ENCODE data around the gene CRYZL1. TPM values are rescaled to one million over a fixed set of nuclear protein-coding genes. Genes with fewer than 3 reads are reported as not detected.
"Not testable (repeated sequence)": the region's sequence is repeated elsewhere in the genome, so short reads cannot be mapped to it uniquely, and the experiment has no call there.

The CRYZL1 gene
- total RNA-seq, 6 experiments from 2014 or later = 28.0 to 32.8 (median 30.2) TPM

- no peak for TF ChIP-seq CTCF (IDR thresholded peaks at IDR 0.05)
- Mint-ChIP-seq H3K27me3 (ENCODE audit: insufficient read depth) (no peaks in the 10 kb centered on the region), H3K36me3 (ENCODE audit: low read depth) (peaks cover 18% of the 10 kb centered on the region), H3K4me3 (no peak overlapping the region), H3K9me3 (no peaks in the 10 kb centered on the region), H3K27ac (no peak overlapping the region), H3K4me1 (ENCODE audit: low read depth) (no peaks in the 10 kb centered on the region)
- DNase-seq = no peak
Observed at GRCh38 chr21:33622253-33622652, 19.3 kb downstream of the CRYZL1 start.

GRCh38 chr21:33619726-33620125 lies 21.8 kb downstream of the CRYZL1 start:
- no peak overlapping the region for H3K27ac Mint-ChIP-seq
- H3K4me1 Mint-ChIP-seq (ENCODE audit: low read depth) = no peaks in the 10 kb centered on the region
- no peak for TF ChIP-seq CTCF (IDR thresholded peaks at IDR 0.05)
- H3K27me3 Mint-ChIP-seq (ENCODE audit: insufficient read depth) = peaks cover 2% of the 10 kb centered on the region; the same call in 1 of the 2 replicates
- H3K9me3 Mint-ChIP-seq = no peaks in the 10 kb centered on the region
- no peak overlapping the region for H3K4me3 Mint-ChIP-seq
- no peak for DNase-seq
- H3K36me3 Mint-ChIP-seq (ENCODE audit: low read depth) = peaks cover 19% of the 10 kb centered on the region

- H3K4me1 Mint-ChIP-seq (ENCODE audit: low read depth) = no peaks in the 10 kb centered on the region
- peaks cover 19% of the 10 kb centered on the region for H3K36me3 Mint-ChIP-seq (ENCODE audit: low read depth)
- H3K4me3 Mint-ChIP-seq = no peak overlapping the region
- peaks cover 2% of the 10 kb centered on the region; the same call in 1 of the 2 replicates for H3K27me3 Mint-ChIP-seq (ENCODE audit: insufficient read depth)
- H3K27ac Mint-ChIP-seq = no peak overlapping the region
- DNase-seq = no peak
- TF ChIP-seq CTCF (IDR thresholded peaks at IDR 0.05) = no peak
- no peaks in the 10 kb centered on the region for H3K9me3 Mint-ChIP-seq
Observed at GRCh38 chr21:33618407-33618806, 23.1 kb downstream of the CRYZL1 start.

- not testable (repeated sequence) for H3K4me1 Mint-ChIP-seq (ENCODE audit: low read depth); H3K27ac Mint-ChIP-seq; H3K27me3 Mint-ChIP-seq (ENCODE audit: insufficient read depth); H3K9me3 Mint-ChIP-seq; DNase-seq; H3K4me3 Mint-ChIP-seq
- peaks cover 19% of the 10 kb centered on the region for H3K36me3 Mint-ChIP-seq (ENCODE audit: low read depth)
Observed at GRCh38 chr21:33617565-33617964, 24.0 kb downstream of the CRYZL1 start.

GRCh38 chr21:33611006-33611744 lies 30.4 kb downstream of the CRYZL1 start:
- Mint-ChIP-seq H3K27me3 (ENCODE audit: insufficient read depth) (peaks cover 2% of the 10 kb centered on the region; the same call in 1 of the 2 replicates), H3K4me1 (ENCODE audit: low read depth) (no peaks in the 10 kb centered on the region; the same call in 1 of the 2 replicates), H3K9me3 (no peaks in the 10 kb centered on the region), H3K36me3 (ENCODE audit: low read depth) (no peaks in the 10 kb centered on the region), H3K27ac (no peak overlapping the region), H3K4me3 (no peak overlapping the region)
- no peak for DNase-seq
- TF ChIP-seq CTCF (IDR thresholded peaks at IDR 0.05) = no peak

DNA sequence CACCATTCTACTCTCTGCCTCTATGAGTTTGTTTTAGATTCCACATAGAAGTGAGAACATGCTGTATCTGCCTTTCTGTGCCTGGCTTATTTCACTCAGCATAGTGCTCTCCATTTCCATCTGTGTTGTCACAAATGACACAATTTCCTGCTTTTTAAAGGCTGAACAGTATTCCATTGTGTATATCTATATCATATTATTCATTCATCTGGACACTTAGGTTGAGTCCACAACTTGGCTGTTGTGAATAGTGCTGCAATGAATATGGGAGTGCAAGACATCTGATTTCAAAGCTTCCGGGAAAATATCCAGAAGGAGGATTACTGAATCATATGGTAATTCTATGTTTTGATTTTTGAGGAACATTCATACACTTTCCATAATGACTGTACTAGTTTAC lies 33.0 kb downstream of the CRYZL1 start:
- DNase-seq = no peak
- Mint-ChIP-seq H3K27me3 (ENCODE audit: insufficient read depth) (no peaks in the 10 kb centered on the region), H3K4me1 (ENCODE audit: low read depth) (no peaks in the 10 kb centered on the region; the same call in 1 of the 2 replicates), H3K4me3 (no peak overlapping the region), H3K27ac (no peak overlapping the region), H3K9me3 (no peaks in the 10 kb centered on the region), H3K36me3 (ENCODE audit: low read depth) (no peaks in the 10 kb centered on the region)
- no peak for TF ChIP-seq CTCF (IDR thresholded peaks at IDR 0.05)
